VCaP (cell line): ENCODE results near the gene ZNF443.
"Not testable (repeated sequence)": the region's sequence is repeated elsewhere in the genome, so short reads cannot be mapped to it uniquely, and the experiment has no call there.

Source experiments
- H3K27ac ChIP-seq: fragments of 450-650 bp; 2 replicates; pipeline ENCODE4 v1.5.1; 2017
- TF ChIP-seq, protein P1 (sequence below): fragments of 450-650 bp; conservative IDR thresholded peaks from 2 replicates; pipeline ENCODE4 v1.5.1; 2017; ENCODE audit warnings: mild to moderate bottlenecking, moderate library complexity

Gene ZNF443

DNA sequence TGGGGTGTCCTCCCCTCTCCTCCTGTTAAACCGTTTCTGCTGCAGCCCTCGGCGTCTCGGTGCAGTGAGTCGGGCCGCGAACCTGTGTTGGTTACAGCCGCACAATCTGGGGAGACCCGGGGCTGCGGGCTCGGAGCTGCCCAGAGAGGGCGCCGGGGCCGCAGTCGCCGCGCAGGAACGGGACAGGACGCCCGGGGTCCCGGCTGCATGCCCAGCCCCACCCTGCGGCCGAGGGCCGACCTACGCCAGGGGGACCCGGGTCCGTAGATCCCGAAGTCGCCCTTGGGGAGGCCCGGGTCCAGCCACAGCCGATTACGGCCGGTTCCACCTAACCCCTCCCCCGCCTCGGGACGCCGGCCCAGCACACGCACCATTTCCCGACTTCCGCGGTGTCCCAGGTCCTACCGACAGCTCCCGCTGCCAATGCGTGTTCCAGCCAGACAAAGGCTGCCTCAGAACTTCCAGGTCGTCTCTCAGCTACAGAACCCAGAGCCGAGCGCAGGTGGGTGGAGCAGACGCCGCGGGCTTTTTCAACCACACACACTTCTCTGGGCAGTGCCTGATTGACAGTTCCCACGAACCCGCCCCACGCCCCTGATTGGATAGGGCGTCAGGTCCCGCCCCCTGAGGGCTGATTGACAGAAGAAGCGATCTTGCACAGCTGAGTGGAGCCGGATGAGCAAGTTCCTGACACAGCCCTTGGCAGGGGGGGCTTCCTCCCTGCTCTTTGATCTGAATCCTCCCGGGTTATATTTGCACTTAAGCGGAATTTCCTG is at the start of gene ZNF443:
Gene ZNF443 (minus strand): TSS at position 481 of the 776 bp plus-strand sequence. CDS start 107 bp downstream, at position 374.
- TF ChIP-seq, protein P1, sequence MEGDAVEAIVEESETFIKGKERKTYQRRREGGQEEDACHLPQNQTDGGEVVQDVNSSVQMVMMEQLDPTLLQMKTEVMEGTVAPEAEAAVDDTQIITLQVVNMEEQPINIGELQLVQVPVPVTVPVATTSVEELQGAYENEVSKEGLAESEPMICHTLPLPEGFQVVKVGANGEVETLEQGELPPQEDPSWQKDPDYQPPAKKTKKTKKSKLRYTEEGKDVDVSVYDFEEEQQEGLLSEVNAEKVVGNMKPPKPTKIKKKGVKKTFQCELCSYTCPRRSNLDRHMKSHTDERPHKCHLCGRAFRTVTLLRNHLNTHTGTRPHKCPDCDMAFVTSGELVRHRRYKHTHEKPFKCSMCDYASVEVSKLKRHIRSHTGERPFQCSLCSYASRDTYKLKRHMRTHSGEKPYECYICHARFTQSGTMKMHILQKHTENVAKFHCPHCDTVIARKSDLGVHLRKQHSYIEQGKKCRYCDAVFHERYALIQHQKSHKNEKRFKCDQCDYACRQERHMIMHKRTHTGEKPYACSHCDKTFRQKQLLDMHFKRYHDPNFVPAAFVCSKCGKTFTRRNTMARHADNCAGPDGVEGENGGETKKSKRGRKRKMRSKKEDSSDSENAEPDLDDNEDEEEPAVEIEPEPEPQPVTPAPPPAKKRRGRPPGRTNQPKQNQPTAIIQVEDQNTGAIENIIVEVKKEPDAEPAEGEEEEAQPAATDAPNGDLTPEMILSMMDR = no peak
- peak within 1 kb of the TSS; percentile 79 for H3K27ac ChIP-seq

- not testable (repeated sequence) for H3K27ac ChIP-seq
Measured at GRCh38 chr19:12486265-12486783, 45.5 kb upstream of the ZNF443 start.

DNA sequence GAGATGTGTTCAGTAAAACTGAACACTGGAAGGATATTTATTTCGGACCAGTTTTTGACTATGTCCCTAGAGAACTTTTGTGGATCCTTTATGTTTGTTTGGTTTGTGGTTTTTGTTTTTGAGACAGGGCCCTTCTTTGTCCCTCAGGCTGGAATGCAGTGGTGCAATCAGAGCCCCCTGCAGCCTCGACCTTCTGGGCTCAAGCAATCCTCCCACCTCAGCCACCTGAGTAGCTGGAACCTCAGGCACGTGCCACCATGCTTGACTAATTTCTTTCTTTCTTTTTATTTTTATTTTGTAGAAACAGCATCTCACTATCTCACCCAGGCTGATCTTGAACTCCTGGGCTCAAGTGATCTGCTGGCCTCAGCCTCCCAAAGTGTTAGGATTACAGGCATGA is 44.8 kb upstream of the ZNF443 start:
- TF ChIP-seq, protein P1 = no peak
- H3K27ac ChIP-seq = peak overlapping the region; percentile 73

DNA sequence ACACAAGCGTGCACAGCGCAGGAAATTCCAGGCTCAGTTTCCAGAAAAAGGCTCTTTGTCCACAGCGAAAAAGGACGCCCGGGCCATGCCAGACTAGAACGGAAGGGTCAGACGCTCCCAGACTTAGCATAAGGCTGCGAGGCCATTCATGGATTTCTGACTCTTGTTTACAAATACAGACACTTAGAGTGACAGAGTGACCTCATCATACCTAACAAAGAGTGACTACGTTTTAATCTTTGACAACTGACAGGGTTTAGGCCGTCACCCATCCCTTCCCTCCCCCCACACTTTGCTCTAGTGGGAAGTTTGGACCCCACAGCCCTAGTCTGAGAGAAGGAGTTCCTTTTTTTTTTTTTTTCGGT is 44.2 kb upstream of the ZNF443 start:
- TF ChIP-seq, protein P1 = no peak
- peak overlapping the region; percentile 73 for H3K27ac ChIP-seq

GRCh38 chr19:12484371-12485051 is 43.7 kb upstream of the ZNF443 start, which contains the start of gene ZNF709:
Gene ZNF709, minus strand, starts transcription at chr19:12484816. Its CDS starts 159 bp downstream, at chr19:12484657.
- TF ChIP-seq, protein P1 = no peak
- H3K27ac ChIP-seq = peak within 1 kb of the TSS; percentile 73

- peak overlapping the region; percentile 73 for H3K27ac ChIP-seq
- TF ChIP-seq, protein P1 = no peak
Measured at GRCh38 chr19:12484011-12484370, 43.2 kb upstream of the ZNF443 start.

DNA sequence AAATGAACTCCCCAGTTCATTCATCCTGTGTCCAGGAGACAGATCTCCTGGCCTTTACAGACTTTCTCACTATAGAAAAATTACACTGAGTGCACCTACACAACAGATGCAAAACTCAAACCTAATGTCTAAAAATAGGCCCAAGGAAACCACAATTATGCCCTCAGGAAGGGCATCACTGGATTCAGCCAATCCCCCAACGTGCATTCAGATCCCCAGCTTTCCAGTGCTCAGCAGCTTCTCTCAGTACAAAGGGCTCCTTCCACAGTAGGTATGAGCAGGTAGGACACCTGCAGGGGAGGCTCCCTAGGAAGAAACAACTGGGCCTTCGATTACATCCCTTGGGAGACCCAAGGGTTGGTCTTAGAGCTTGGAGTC is 41.7 kb upstream of the ZNF443 start:
- TF ChIP-seq, protein P1 = no peak
- H3K27ac ChIP-seq = no peak overlapping the region
